ENCODE measurements around the gene SH2D3A. TPM values are rescaled to one million over a fixed set of nuclear protein-coding genes. Genes with fewer than 3 reads are reported as not detected.

The SH2D3A gene
- total and polyA plus RNA-seq, 2 donors from 2014 or later: 12.5 to 35.4 TPM

- no peak overlapping the region for H3K4me3 ChIP-seq (ENCODE audit: low read length in 3 of 3)
Observed at GRCh38 chr19:6724631-6725492, 42.4 kb downstream of the SH2D3A start.

GRCh38 chr19:6723738-6724137, 43.5 kb downstream of the SH2D3A start:
- DNase-seq: peak in 1 of 5 donors; percentile 46

More at GRCh38 chr19:6724631-6725492, 42.4 kb downstream of the SH2D3A start:
- Histone ChIP-seq H3K27ac (ENCODE audit: low read depth in 2 of 2, low read length in 2 of 2) (peak overlapping the region in 1 of 2 donors; percentile 41), H3K4me1 (ENCODE audit: control insufficient read depth in 2 of 3, insufficient read depth in 2 of 3, low read depth in 1 of 3, low read length in 3 of 3) (peaks cover 0 to 5% (median 2%) of the 10 kb centered on the region in 3 donors), H3K9me3 (ENCODE audit: control insufficient read depth in 2 of 3, insufficient read depth in 1 of 3, low read length in 3 of 3) (no peaks in the 10 kb centered on the region), H3K36me3 (ENCODE audit: control insufficient read depth in 2 of 3, insufficient read depth in 3 of 3, low read length in 3 of 3) (no peaks in the 10 kb centered on the region), H3K27me3 (ENCODE audit: control insufficient read depth, insufficient read depth, low read length) (no peaks in the 10 kb centered on the region), H3K9ac (ENCODE audit: low read length in 3 of 3) (no peak overlapping the region)
- no peak for TF ChIP-seq CTCF (IDR thresholded peaks at IDR 0.05; ENCODE audit: borderline replicate concordance, extremely low read depth, insufficient read depth)
- DNase-seq (peak in 1 of 5 donors; percentile 43), FAIRE-seq (no peak)
- intact Hi-C loops (cut with DNase I): no loop called here

GRCh38 chr19:6723108-6723618, 44.1 kb downstream of the SH2D3A start:
- TF ChIP-seq CTCF (IDR thresholded peaks at IDR 0.05; ENCODE audit: borderline replicate concordance, extremely low read depth, insufficient read depth): no peak
- no peak overlapping the region for H3K9ac ChIP-seq (ENCODE audit: low read length in 3 of 3)
- H3K27me3 ChIP-seq (ENCODE audit: control insufficient read depth, insufficient read depth, low read length): no peaks in the 10 kb centered on the region
- no peaks in the 10 kb centered on the region for H3K9me3 ChIP-seq (ENCODE audit: control insufficient read depth in 2 of 3, insufficient read depth in 1 of 3, low read length in 3 of 3)
- DNase-seq (peak in 3 of 5 donors; percentile 40 to 77 (median 54)), FAIRE-seq (no peak)
- intact Hi-C loops (cut with DNase I): no loop called here
- H3K4me1 ChIP-seq (ENCODE audit: control insufficient read depth in 2 of 3, insufficient read depth in 2 of 3, low read depth in 1 of 3, low read length in 3 of 3): peaks cover 0 to 5% (median 2%) of the 10 kb centered on the region in 3 donors
- H3K27ac ChIP-seq (ENCODE audit: low read depth in 2 of 2, low read length in 2 of 2): peak overlapping the region in 1 of 2 donors; percentile 36
- no peak overlapping the region for H3K4me3 ChIP-seq (ENCODE audit: low read length in 3 of 3)
- H3K36me3 ChIP-seq (ENCODE audit: control insufficient read depth in 2 of 3, insufficient read depth in 3 of 3, low read length in 3 of 3): no peaks in the 10 kb centered on the region

More at GRCh38 chr19:6723738-6724137, 43.5 kb downstream of the SH2D3A start:
- Histone ChIP-seq H3K4me3 (ENCODE audit: low read length in 3 of 3) (no peak overlapping the region), H3K9ac (ENCODE audit: low read length in 3 of 3) (no peak overlapping the region), H3K27ac (ENCODE audit: low read depth in 2 of 2, low read length in 2 of 2) (no peak overlapping the region), H3K4me1 (ENCODE audit: control insufficient read depth in 2 of 3, insufficient read depth in 2 of 3, low read depth in 1 of 3, low read length in 3 of 3) (peaks cover 0 to 5% (median 2%) of the 10 kb centered on the region in 3 donors), H3K36me3 (ENCODE audit: control insufficient read depth in 2 of 3, insufficient read depth in 3 of 3, low read length in 3 of 3) (no peaks in the 10 kb centered on the region), H3K27me3 (ENCODE audit: control insufficient read depth, insufficient read depth, low read length) (no peaks in the 10 kb centered on the region), H3K9me3 (ENCODE audit: control insufficient read depth in 2 of 3, insufficient read depth in 1 of 3, low read length in 3 of 3) (no peaks in the 10 kb centered on the region)
- intact Hi-C loops (cut with DNase I): no loop called here
- TF ChIP-seq CTCF (IDR thresholded peaks at IDR 0.05; ENCODE audit: borderline replicate concordance, extremely low read depth, insufficient read depth): no peak
- FAIRE-seq: no peak
